H1 (cell line): ENCODE measurements around the gene IGFBP4. TPM values are rescaled to one million over a fixed set of nuclear protein-coding genes. Genes with fewer than 3 reads are reported as not detected.
"Not testable (repeated sequence)": the region's sequence is repeated elsewhere in the genome, so short reads cannot be mapped to it uniquely, and the experiment has no call there.

Source experiments
- CTCF ChIA-PET: fragments of 300-600 bp; sonication (Branson Sonifier 250); formaldehyde crosslinking; loops from one replicate; lab custom pipeline; 2021; ENCODE audit not compliant: partially characterized antibody; lab: Charles Lee
- POLR2A ChIA-PET: fragments of 300-600 bp; sonication (Branson Sonifier 250); formaldehyde crosslinking; loops from one replicate; lab custom pipeline; 2021; ENCODE audit warnings: inconsistent platforms; ENCODE audit not compliant: partially characterized antibody; lab: Charles Lee
- DNase-seq, 2 experiments: peaks; one replicate each; pipeline versions ENCODE4 v3.0.0 to v3.0.0-alpha.2; 2010 to 2022; ENCODE audit warnings: low spot score in 2 of 2, low read depth in 1 of 2, mixed read lengths in 1 of 2
- FAIRE-seq: peaks from 2 replicates; lab custom pipeline; 2011; peaks lifted over from hg19 to GRCh38; lab: Jason Lieb, UNC
- H2AFZ ChIP-seq: 2 replicates; pipeline ENCODE4 v1.8.1; 2012; ENCODE audit warnings: low read length, inconsistent platforms
- H2AK5ac ChIP-seq: 2 replicates; pipeline ENCODE4 v1.6.1; 2013; ENCODE audit warnings: low read depth, low read length
- H2BK120ac ChIP-seq: replicated peaks from 2 replicates; pipeline ENCODE3; 2013; ENCODE audit warnings: low read depth, low read length, inconsistent platforms
- H2BK12ac ChIP-seq: 2 replicates; pipeline ENCODE4 v1.6.1; 2013; ENCODE audit warnings: low read depth, low read length
- H2BK15ac ChIP-seq: 2 replicates; pipeline ENCODE4 v1.6.1; 2013; ENCODE audit warnings: low read length
- H2BK20ac ChIP-seq: 2 replicates; pipeline ENCODE4 v1.6.1; 2013; ENCODE audit warnings: low read length
- H2BK5ac ChIP-seq: 2 replicates; pipeline ENCODE4 v1.6.1; 2013; ENCODE audit warnings: low read depth, low read length
- H3K14ac ChIP-seq: 2 replicates; pipeline ENCODE4 v1.6.1; 2013; ENCODE audit warnings: inconsistent platforms; ENCODE audit not compliant: insufficient read length
- H3K18ac ChIP-seq: 2 replicates; pipeline ENCODE4 v1.6.1; 2013; ENCODE audit warnings: low read length; ENCODE audit errors: extremely low read depth
- H3K23ac ChIP-seq: 2 replicates; pipeline ENCODE4 v1.6.1; 2013; ENCODE audit warnings: inconsistent platforms; ENCODE audit not compliant: insufficient read length
- H3K23me2 ChIP-seq: 2 replicates; pipeline ENCODE4 v1.6.1; 2013; ENCODE audit warnings: low read depth, low read length
- H3K27ac ChIP-seq: 2 replicates; pipeline ENCODE4 v1.6.1; 2011; ENCODE audit warnings: low read depth, low read length, inconsistent platforms
- H3K27me3 ChIP-seq, 4 experiments: replicated peaks in 1 of 4; 1 replicate in 1 of 4; 2 replicates in 3 of 4; pipeline versions ENCODE4 v1.6.1 to v1.8.1; 2011 to 2013; ENCODE audit warnings: low read length in 3 of 4, mild to moderate bottlenecking in 3 of 4, inconsistent platforms in 2 of 4, mixed read lengths in 2 of 4, moderate library complexity in 1 of 4; ENCODE audit not compliant: control insufficient read depth in 3 of 4, insufficient read depth in 3 of 4; ENCODE audit errors: extremely low read depth in 1 of 4
- H3K36me3 ChIP-seq, 4 experiments: 2 replicates each; pipeline versions ENCODE4 v1.6.1 to v1.8.1; 2011 to 2013; ENCODE audit warnings: mild to moderate bottlenecking in 4 of 4, low read length in 3 of 4, moderate library complexity in 2 of 4, control low read depth in 1 of 4, inconsistent platforms in 1 of 4; ENCODE audit not compliant: insufficient read depth in 4 of 4, control insufficient read depth in 2 of 4
- H3K4ac ChIP-seq: replicated peaks from 2 replicates; pipeline ENCODE3; 2013; ENCODE audit warnings: low read length, low read depth, mixed read lengths, inconsistent platforms; ENCODE audit not compliant: insufficient read length
- H3K4me1 ChIP-seq, 4 experiments: replicated peaks in 1 of 4; 1 replicate in 1 of 4; 2 replicates in 3 of 4; pipeline versions ENCODE4 v1.6.1 to v1.8.1; 2011 to 2013; ENCODE audit warnings: low read length in 3 of 4, inconsistent platforms in 2 of 4, mixed read lengths in 1 of 4; ENCODE audit not compliant: insufficient read depth in 4 of 4, control insufficient read depth in 3 of 4
- H3K4me2 ChIP-seq, 2 experiments: 2 replicates each; pipeline versions ENCODE4 v1.6.1 to v1.8.1; 2011 to 2013; ENCODE audit warnings: low read depth in 2 of 2, low read length in 2 of 2, control low read depth in 1 of 2, inconsistent platforms in 1 of 2, mild to moderate bottlenecking in 1 of 2; ENCODE audit not compliant: insufficient read depth in 1 of 2
- H3K4me3 ChIP-seq, 4 experiments: fragments of 200-600, 300-600 bp in 1 of 4; sonication (generic), shearing (Covaris generic), sonication (Bioruptor Twin) in 1 of 4; 2 replicates each; pipeline versions ENCODE4 v1.5.1 to v1.8.1; 2011 to 2016; ENCODE audit warnings: low read length in 4 of 4, low read depth in 3 of 4, control low read depth in 2 of 4, inconsistent platforms in 2 of 4, mild to moderate bottlenecking in 2 of 4, mixed read lengths in 1 of 4, moderate library complexity in 1 of 4; ENCODE audit not compliant: insufficient read depth in 2 of 4; ENCODE audit errors: extremely low read depth in 1 of 4
- H3K56ac ChIP-seq: replicated peaks from 2 replicates; pipeline ENCODE3; 2013; ENCODE audit warnings: low read depth, mild to moderate bottlenecking, mixed read lengths, low read length, inconsistent platforms; ENCODE audit not compliant: insufficient read length
- H3K79me1 ChIP-seq: 2 replicates; pipeline ENCODE4 v1.6.1; 2013; ENCODE audit warnings: low read depth, low read length, control low read depth
- H3K79me2 ChIP-seq, 2 experiments: 2 replicates each; pipeline versions ENCODE4 v1.6.1 to v1.8.1; 2012 to 2013; ENCODE audit warnings: low read length in 2 of 2, mild to moderate bottlenecking in 2 of 2, inconsistent platforms in 1 of 2; ENCODE audit not compliant: insufficient read depth in 2 of 2, control insufficient read depth in 1 of 2
- H3K9ac ChIP-seq, 4 experiments: replicated peaks in 1 of 4; 1 replicate in 1 of 4; 2 replicates in 3 of 4; pipeline versions ENCODE4 v1.6.1 to v1.8.1; 2011 to 2013; ENCODE audit warnings: low read depth in 3 of 4, low read length in 3 of 4, control low read depth in 2 of 4, mild to moderate bottlenecking in 2 of 4, moderate library complexity in 2 of 4, inconsistent platforms in 1 of 4; ENCODE audit errors: extremely low read depth in 1 of 4
- H3K9me3 ChIP-seq, 2 experiments: 2 replicates each; pipeline versions ENCODE4 v1.6.1 to v1.8.1; 2012 to 2013; ENCODE audit warnings: mild to moderate bottlenecking in 2 of 2, moderate library complexity in 2 of 2, control low read depth in 1 of 2, inconsistent platforms in 1 of 2, low read depth in 1 of 2, low read length in 1 of 2, mixed read lengths in 1 of 2; ENCODE audit not compliant: insufficient read depth in 2 of 2
- H4K20me1 ChIP-seq, 2 experiments: replicated peaks in 1 of 2; 2 replicates each; pipeline versions ENCODE3 to v1.8.1; 2011 to 2013; ENCODE audit warnings: inconsistent platforms in 2 of 2, low read length in 2 of 2, mild to moderate bottlenecking in 1 of 2; ENCODE audit not compliant: insufficient read depth in 2 of 2, control insufficient read depth in 1 of 2
- H4K5ac ChIP-seq: 2 replicates; pipeline ENCODE4 v1.6.1; 2013; ENCODE audit warnings: low read length, low read depth, mixed read lengths, inconsistent platforms; ENCODE audit not compliant: insufficient read length
- H4K8ac ChIP-seq: 2 replicates; pipeline ENCODE4 v1.8.0; 2013; ENCODE audit warnings: mild to moderate bottlenecking, moderate library complexity, low read length, inconsistent platforms; ENCODE audit not compliant: insufficient read depth; ENCODE audit errors: extremely low read depth
- H4K91ac ChIP-seq: replicated peaks from 2 replicates; pipeline ENCODE3; 2013; ENCODE audit warnings: low read length, mixed read lengths, inconsistent platforms; ENCODE audit not compliant: insufficient read length
- KDM1A ChIP-seq: fragments of 200-600, 300-600 bp; sonication (generic); IDR thresholded peaks from 2 replicates; pipeline ENCODE4 v1.7.1; 2016; ENCODE audit warnings: mild to moderate bottlenecking, low read length, borderline replicate concordance
- WGBS, 2 experiments: shearing (Covaris generic) in 1 of 2; methylation state at CpG; one replicate each; pipeline versions ENCODE4 v1.1.6 to v1.1.7; 2013 to 2015; ENCODE audit warnings: low lambda C conversion rate in 2 of 2, mixed read lengths in 2 of 2, inconsistent platforms in 1 of 2, low coverage in 1 of 2, missing lambda C conversion rate in 1 of 2; ENCODE audit not compliant: insufficient replicate concordance in 2 of 2, insufficient coverage in 1 of 2, insufficient read length in 1 of 2; ENCODE audit errors: extremely low coverage in 1 of 2, missing lambda C conversion rate in 1 of 2; 5-methylcytosine and 5-hydroxymethylcytosine counted together
- polyA plus RNA-seq, 7 experiments: library from polyadenylated mRNA; depleted of rRNA in 3 of 7; stranded (reverse) in 5 of 7; unstranded in 2 of 7; fragments of >200 nt in 5 of 7; fragments of 200-250 nt in 2 of 7; gene quantifications; 1 replicate in 5 of 7; 2 replicates in 1 of 7; 4 replicates in 1 of 7; pipeline versions ENCODE4 v1.2.1 to v1.2.3, GENCODE V29; 2011 to 2013; ENCODE audit warnings: missing spikeins in 2 of 7, mixed read lengths in 2 of 7
- total RNA-seq: library from RNA; stranded (reverse); fragmentation: NEBNext Ultra II Directional; extraction: Animal tissue kit (Norgen Biotek cat#: 25700); gene quantifications from 2 replicates; pipeline ENCODE4 v1.2.1, GENCODE V29; 2021

The IGFBP4 gene
- total and polyA plus RNA-seq, 2 of the 8 experiments (the other 6 are each of a cell fraction or from before 2014, with no cell fraction given): 85.5 to 105 TPM

DNA sequence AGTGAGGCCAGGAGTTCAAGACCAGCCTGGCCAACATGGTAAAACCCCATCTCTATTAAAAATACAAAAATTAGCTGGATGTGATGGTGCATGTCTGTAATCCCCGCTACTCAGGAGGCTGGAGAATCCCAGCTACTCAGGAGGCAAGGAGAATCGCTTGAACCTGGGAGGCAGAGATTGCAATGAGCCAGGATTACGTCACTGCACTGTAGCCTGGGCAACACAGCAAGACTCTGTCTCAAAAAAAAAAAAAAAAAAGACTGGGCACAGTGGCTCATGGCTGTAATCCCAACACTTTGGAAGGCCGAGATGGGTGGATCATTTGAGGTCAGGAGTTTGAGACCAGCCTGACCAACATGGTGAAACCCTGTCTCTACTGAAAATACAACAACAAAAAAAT lies 33.7 kb upstream of the IGFBP4 start:
- not testable (repeated sequence) for H2BK20ac ChIP-seq, H3K27ac ChIP-seq, H2AFZ ChIP-seq, H2AK5ac ChIP-seq, H2BK120ac ChIP-seq, H3K23ac ChIP-seq, H3K18ac ChIP-seq, DNase-seq, H4K8ac ChIP-seq, H3K4me3 ChIP-seq, H4K20me1 ChIP-seq, H3K27me3 ChIP-seq, H4K5ac ChIP-seq, H4K91ac ChIP-seq, H3K79me2 ChIP-seq, H3K79me1 ChIP-seq, H3K9me3 ChIP-seq, H3K23me2 ChIP-seq, H3K14ac ChIP-seq, H2BK5ac ChIP-seq, H3K56ac ChIP-seq, H2BK12ac ChIP-seq, H3K4ac ChIP-seq, FAIRE-seq, H3K9ac ChIP-seq
- Histone ChIP-seq H3K36me3 (peaks cover 25 to 93% (median 69%) of the 10 kb centered on the region in 4 experiments), H3K4me2 (0 out of 4 replicates have a peak overlapping the region, but pooled peaks of 1 of the 2 experiments have one; percentile 13), H3K4me1 (peaks cover 0 to 12% (median 1%) of the 10 kb centered on the region in 4 experiments; a peak in 3 of 7 replicates), H2BK15ac (0 out of 2 replicates have a peak overlapping the region, but pooled peaks have one; percentile 97)
- CTCF ChIA-PET: interaction anchor here (0.6 to 2.9 kb wide), 12 partner anchors 10 to 124 kb away, joined by 3 to 17 read pairs (median 4); partner anchors contain the start of gene GJD3
- POLR2A ChIA-PET: interaction anchor here (0.8 to 5.1 kb wide), 12 partner anchors 8 to 124 kb away, joined by 3 to 32 read pairs (median 6); no protein-coding TSS in a partner anchor
- TF ChIP-seq KDM1A: peak; percentile 14; the same call in 1 of the 2 replicates
- WGBS, 2 experiments: 94% methylated on average over 3 of the region's 4 CpGs; no CpG with 5 or more reads in 1 of the 2 experiments
